K562 (cell line): ENCODE data around the gene ZNF775. TPM values are rescaled to one million over a fixed set of nuclear protein-coding genes. Genes with fewer than 3 reads are reported as not detected.
A peak's percentile ranks its signal among the peaks of the same experiment; 100 is the strongest.

ENCODE experiments used
- CC2D1A ChIP-seq: fragments of 450-650 bp; IDR thresholded peaks from 2 replicates; pipeline ENCODE4 v1.6.1; 2017; ENCODE audit warnings: mild to moderate bottlenecking
- CCNT2 ChIP-seq: IDR thresholded peaks from 2 replicates; pipeline ENCODE4 v1.6.1; 2011; ENCODE audit warnings: borderline replicate concordance, low read depth, mild to moderate bottlenecking, moderate library complexity, mixed read lengths, low read length; ENCODE audit not compliant: insufficient read length; ENCODE audit errors: extremely low read depth
- HDAC2 ChIP-seq: fragments of 450-650 bp; IDR thresholded peaks from 2 replicates; pipeline ENCODE4 v1.6.1; 2016; ENCODE audit warnings: mild to moderate bottlenecking
- KLF6 ChIP-seq: fragments of 250-450 bp; sonication (Bioruptor Pico); IDR thresholded peaks from 2 replicates; pipeline ENCODE4 v1.4.0; 2020; ENCODE audit warnings: mild to moderate bottlenecking, moderate library complexity, borderline replicate concordance
- PHB ChIP-seq: fragments of 250-450 bp; sonication (Bioruptor Pico); IDR thresholded peaks from 2 replicates; pipeline ENCODE4 v1.5.0; 2021
- RBM34 ChIP-seq: fragments of 200-400 bp; formaldehyde crosslinking; IDR thresholded peaks from 2 replicates; pipeline ENCODE4 v1.6.1; 2018; ENCODE audit warnings: low read length, borderline replicate concordance; ENCODE audit not compliant: insufficient read depth
- SIRT6 ChIP-seq: IDR thresholded peaks from one replicate; pipeline ENCODE4 v1.6.1; 2012; ENCODE audit warnings: low read depth, mild to moderate bottlenecking, control low read depth, inconsistent platforms, low read length, moderate library complexity
- TEAD4 ChIP-seq, 2 experiments: sonication (generic) in 1 of 2; formaldehyde crosslinking in 1 of 2; IDR thresholded peaks; 2 replicates each; pipeline versions ENCODE4 v1.6.1 to v1.8.0; 2012 to 2022; ENCODE audit warnings: borderline replicate concordance in 1 of 2, inconsistent platforms in 1 of 2, low read length in 1 of 2, mild to moderate bottlenecking in 1 of 2, missing genetic modification reagents in 1 of 2
- ZNF175 ChIP-seq: fragments of 200-800 bp; sonication (Bioruptor generic); IDR thresholded peaks from 2 replicates; pipeline ENCODE4 v1.6.1; 2016; ENCODE audit warnings: low read depth, mild to moderate bottlenecking, missing genetic modification characterization, missing compliant biosample characterization
- ZNF316 ChIP-seq: fragments of 450-650 bp; IDR thresholded peaks from 2 replicates; pipeline ENCODE4 v1.6.1; 2016
- ZNF384 ChIP-seq: IDR thresholded peaks from 2 replicates; pipeline ENCODE4 v1.6.1; 2012; ENCODE audit warnings: low read depth, low read length, improper control_type of control experiment
- polyA plus RNA-seq, 8 experiments: library from polyadenylated mRNA; depleted of rRNA in 4 of 8; stranded (reverse) in 5 of 8; unstranded in 3 of 8; fragments of >200 nt; fragmentation: Nextera tagmentation in 2 of 8; fragmentation: Illumina TruSeq in 1 of 8; extraction: Ambion mirVana in 2 of 8; extraction: Trizol in 1 of 8; gene quantifications; 2 replicates each; pipeline versions ENCODE4 v1.2.1 to v1.2.3, GENCODE V29; 2011 to 2014; ENCODE audit warnings: inconsistent platforms in 1 of 8, missing spikeins in 1 of 8
- total RNA-seq, 7 experiments: library from RNA; depleted of rRNA in 6 of 7; stranded (reverse); fragments of >200 nt in 6 of 7; fragmentation: Illumina TruSeq in 2 of 7; extraction: Trizol in 2 of 7; gene quantifications; 2 replicates each; pipeline versions ENCODE4 v1.2.1 to v1.2.3, GENCODE V29; 2011 to 2021; ENCODE audit warnings: low replicate concordance in 1 of 7
- TF ChIP-seq, protein P1 (sequence below): sonication (generic); formaldehyde crosslinking; IDR thresholded peaks from 2 replicates; pipeline ENCODE4 v1.9.0; 2022; ENCODE audit warnings: mild to moderate bottlenecking, missing genetic modification reagents
- TF ChIP-seq, protein P2 (sequence below): sonication (generic); formaldehyde crosslinking; IDR thresholded peaks from 2 replicates; pipeline ENCODE4 v1.8.1; 2023; ENCODE audit warnings: missing genetic modification reagents, mild to moderate bottlenecking, borderline replicate concordance
- TF ChIP-seq, protein P3 (sequence below): fragments of 450-650 bp; IDR thresholded peaks from 2 replicates; pipeline ENCODE4 v1.6.1; 2016
- TF ChIP-seq, protein P4 (sequence below): fragments of 450-650 bp; formaldehyde crosslinking; IDR thresholded peaks from 2 replicates; pipeline ENCODE4 v1.4.0; 2020; ENCODE audit warnings: mild to moderate bottlenecking, moderate library complexity
- TF ChIP-seq, protein P5 (sequence below): fragments of 450-650 bp; IDR thresholded peaks from 2 replicates; pipeline ENCODE4 v1.6.1; 2017; ENCODE audit warnings: mild to moderate bottlenecking, moderate library complexity
- TF ChIP-seq, protein P6 (sequence below): sonication (generic); formaldehyde crosslinking; IDR thresholded peaks from 2 replicates; pipeline ENCODE4 v1.8.1; 2022; ENCODE audit warnings: missing genetic modification reagents

The ZNF775 gene
- total and polyA plus RNA-seq, 9 of the 15 experiments (the other 6 are each of a cell fraction or from before 2014, with no cell fraction given): 0.04 to 18.7 (median 4.9) TPM

DNA sequence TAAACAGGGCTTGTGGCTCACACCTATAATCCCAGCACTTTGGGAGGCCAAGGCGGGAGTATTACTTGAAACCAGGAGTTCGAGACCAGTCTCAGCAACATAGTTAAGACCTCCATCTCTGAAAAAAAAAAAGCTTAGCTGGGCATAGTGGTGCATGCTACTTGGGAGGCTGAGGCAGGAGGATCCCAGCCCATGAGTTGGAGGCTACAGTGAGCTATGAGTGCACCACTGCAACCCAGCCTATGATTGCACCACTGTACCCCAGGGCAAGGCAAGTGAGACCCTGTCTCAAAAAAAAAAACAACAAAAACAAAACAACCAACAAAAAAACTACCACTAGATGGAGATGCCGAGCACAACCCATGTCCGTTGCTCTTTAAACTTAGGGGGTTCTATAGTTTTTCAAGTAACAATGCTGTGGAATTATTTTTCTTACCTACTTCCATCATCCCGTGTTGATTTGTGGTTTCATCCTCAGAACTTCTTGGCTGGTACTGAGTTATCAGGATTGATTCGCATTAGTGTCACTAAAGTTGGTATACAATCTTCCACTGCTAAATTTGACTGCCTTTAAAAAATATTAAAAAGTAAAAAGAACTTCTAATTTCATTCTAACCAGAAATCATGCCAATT is 22.7 kb upstream of the ZNF775 start (continued):
- TF ChIP-seq, protein P1, sequence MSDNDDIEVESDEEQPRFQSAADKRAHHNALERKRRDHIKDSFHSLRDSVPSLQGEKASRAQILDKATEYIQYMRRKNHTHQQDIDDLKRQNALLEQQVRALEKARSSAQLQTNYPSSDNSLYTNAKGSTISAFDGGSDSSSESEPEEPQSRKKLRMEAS (CRISPR knock-in tag): no peak
- TF ChIP-seq KLF6 (CRISPR knock-in tag): no peak
- TF ChIP-seq, protein P2, sequence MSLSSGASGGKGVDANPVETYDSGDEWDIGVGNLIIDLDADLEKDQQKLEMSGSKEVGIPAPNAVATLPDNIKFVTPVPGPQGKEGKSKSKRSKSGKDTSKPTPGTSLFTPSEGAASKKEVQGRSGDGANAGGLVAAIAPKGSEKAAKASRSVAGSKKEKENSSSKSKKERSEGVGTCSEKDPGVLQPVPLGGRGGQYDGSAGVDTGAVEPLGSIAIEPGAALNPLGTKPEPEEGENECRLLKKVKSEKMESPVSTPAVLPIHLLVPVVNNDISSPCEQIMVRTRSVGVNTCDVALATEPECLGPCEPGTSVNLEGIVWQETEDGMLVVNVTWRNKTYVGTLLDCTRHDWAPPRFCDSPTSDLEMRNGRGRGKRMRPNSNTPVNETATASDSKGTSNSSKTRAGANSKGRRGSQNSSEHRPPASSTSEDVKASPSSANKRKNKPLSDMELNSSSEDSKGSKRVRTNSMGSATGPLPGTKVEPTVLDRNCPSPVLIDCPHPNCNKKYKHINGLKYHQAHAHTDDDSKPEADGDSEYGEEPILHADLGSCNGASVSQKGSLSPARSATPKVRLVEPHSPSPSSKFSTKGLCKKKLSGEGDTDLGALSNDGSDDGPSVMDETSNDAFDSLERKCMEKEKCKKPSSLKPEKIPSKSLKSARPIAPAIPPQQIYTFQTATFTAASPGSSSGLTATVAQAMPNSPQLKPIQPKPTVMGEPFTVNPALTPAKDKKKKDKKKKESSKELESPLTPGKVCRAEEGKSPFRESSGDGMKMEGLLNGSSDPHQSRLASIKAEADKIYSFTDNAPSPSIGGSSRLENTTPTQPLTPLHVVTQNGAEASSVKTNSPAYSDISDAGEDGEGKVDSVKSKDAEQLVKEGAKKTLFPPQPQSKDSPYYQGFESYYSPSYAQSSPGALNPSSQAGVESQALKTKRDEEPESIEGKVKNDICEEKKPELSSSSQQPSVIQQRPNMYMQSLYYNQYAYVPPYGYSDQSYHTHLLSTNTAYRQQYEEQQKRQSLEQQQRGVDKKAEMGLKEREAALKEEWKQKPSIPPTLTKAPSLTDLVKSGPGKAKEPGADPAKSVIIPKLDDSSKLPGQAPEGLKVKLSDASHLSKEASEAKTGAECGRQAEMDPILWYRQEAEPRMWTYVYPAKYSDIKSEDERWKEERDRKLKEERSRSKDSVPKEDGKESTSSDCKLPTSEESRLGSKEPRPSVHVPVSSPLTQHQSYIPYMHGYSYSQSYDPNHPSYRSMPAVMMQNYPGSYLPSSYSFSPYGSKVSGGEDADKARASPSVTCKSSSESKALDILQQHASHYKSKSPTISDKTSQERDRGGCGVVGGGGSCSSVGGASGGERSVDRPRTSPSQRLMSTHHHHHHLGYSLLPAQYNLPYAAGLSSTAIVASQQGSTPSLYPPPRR (CRISPR knock-in tag): no peak
- TF ChIP-seq TEAD4 (IDR thresholded peaks at IDR 0.05; ENCODE audit: low read length): peak; percentile 18; the same call in 1 of the 2 replicates
- no peak for TF ChIP-seq TEAD4 (CRISPR knock-in tag; IDR thresholded peaks at IDR 0.05; ENCODE audit: borderline replicate concordance)
- TF ChIP-seq, protein P3, sequence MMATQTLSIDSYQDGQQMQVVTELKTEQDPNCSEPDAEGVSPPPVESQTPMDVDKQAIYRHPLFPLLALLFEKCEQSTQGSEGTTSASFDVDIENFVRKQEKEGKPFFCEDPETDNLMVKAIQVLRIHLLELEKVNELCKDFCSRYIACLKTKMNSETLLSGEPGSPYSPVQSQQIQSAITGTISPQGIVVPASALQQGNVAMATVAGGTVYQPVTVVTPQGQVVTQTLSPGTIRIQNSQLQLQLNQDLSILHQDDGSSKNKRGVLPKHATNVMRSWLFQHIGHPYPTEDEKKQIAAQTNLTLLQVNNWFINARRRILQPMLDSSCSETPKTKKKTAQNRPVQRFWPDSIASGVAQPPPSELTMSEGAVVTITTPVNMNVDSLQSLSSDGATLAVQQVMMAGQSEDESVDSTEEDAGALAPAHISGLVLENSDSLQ: no peak
- no peak for TF ChIP-seq CCNT2
- TF ChIP-seq, protein P4, sequence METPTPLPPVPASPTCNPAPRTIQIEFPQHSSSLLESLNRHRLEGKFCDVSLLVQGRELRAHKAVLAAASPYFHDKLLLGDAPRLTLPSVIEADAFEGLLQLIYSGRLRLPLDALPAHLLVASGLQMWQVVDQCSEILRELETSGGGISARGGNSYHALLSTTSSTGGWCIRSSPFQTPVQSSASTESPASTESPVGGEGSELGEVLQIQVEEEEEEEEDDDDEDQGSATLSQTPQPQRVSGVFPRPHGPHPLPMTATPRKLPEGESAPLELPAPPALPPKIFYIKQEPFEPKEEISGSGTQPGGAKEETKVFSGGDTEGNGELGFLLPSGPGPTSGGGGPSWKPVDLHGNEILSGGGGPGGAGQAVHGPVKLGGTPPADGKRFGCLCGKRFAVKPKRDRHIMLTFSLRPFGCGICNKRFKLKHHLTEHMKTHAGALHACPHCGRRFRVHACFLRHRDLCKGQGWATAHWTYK (CRISPR knock-in tag): no peak
- TF ChIP-seq PHB (CRISPR knock-in tag): no peak
- TF ChIP-seq ZNF316: peak; percentile 6; the same call in 1 of the 2 replicates
- TF ChIP-seq CC2D1A: peak; percentile 82
- TF ChIP-seq, protein P5, sequence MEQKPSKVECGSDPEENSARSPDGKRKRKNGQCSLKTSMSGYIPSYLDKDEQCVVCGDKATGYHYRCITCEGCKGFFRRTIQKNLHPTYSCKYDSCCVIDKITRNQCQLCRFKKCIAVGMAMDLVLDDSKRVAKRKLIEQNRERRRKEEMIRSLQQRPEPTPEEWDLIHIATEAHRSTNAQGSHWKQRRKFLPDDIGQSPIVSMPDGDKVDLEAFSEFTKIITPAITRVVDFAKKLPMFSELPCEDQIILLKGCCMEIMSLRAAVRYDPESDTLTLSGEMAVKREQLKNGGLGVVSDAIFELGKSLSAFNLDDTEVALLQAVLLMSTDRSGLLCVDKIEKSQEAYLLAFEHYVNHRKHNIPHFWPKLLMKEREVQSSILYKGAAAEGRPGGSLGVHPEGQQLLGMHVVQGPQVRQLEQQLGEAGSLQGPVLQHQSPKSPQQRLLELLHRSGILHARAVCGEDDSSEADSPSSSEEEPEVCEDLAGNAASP: no peak
- TF ChIP-seq RBM34: no peak
- TF ChIP-seq ZNF175: no peak
- TF ChIP-seq, protein P6, sequence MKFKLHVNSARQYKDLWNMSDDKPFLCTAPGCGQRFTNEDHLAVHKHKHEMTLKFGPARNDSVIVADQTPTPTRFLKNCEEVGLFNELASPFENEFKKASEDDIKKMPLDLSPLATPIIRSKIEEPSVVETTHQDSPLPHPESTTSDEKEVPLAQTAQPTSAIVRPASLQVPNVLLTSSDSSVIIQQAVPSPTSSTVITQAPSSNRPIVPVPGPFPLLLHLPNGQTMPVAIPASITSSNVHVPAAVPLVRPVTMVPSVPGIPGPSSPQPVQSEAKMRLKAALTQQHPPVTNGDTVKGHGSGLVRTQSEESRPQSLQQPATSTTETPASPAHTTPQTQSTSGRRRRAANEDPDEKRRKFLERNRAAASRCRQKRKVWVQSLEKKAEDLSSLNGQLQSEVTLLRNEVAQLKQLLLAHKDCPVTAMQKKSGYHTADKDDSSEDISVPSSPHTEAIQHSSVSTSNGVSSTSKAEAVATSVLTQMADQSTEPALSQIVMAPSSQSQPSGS: no peak
- TF ChIP-seq ZNF384: peak; percentile 85
- TF ChIP-seq HDAC2: peak; percentile 54; the same call in 1 of the 2 replicates
- TF ChIP-seq SIRT6: no peak
